IPS-20b (cell line): ENCODE data around the gene PAGR1.

Source experiments
- H3K27ac ChIP-seq: one replicate; pipeline ENCODE4 v1.5.1; 2013; ENCODE audit warnings: low read length
- H3K27me3 ChIP-seq: 2 replicates; pipeline ENCODE4 v1.6.1; 2013; ENCODE audit warnings: mild to moderate bottlenecking, low read length, inconsistent platforms; ENCODE audit not compliant: insufficient read depth
- H3K36me3 ChIP-seq: 2 replicates; pipeline ENCODE4 v1.6.1; 2013; ENCODE audit warnings: low read depth, mild to moderate bottlenecking, inconsistent platforms, low read length, moderate library complexity; ENCODE audit not compliant: insufficient read depth
- H3K4me1 ChIP-seq: 2 replicates; pipeline ENCODE4 v1.6.1; 2013; ENCODE audit warnings: mild to moderate bottlenecking, control low read depth, inconsistent platforms, low read length, moderate library complexity; ENCODE audit not compliant: insufficient read depth
- H3K4me3 ChIP-seq: 2 replicates; pipeline ENCODE4 v1.5.1; 2013; ENCODE audit warnings: mild to moderate bottlenecking, low read length, inconsistent platforms
- H3K9ac ChIP-seq: 2 replicates; pipeline ENCODE4 v1.6.1; 2013; ENCODE audit warnings: low read depth, mild to moderate bottlenecking, inconsistent platforms, low read length, moderate library complexity
- H3K9me3 ChIP-seq: 2 replicates; pipeline ENCODE4 v1.6.1; 2013; ENCODE audit warnings: mild to moderate bottlenecking, low read depth, low read length, inconsistent platforms; ENCODE audit not compliant: insufficient read depth

The PAGR1 gene

GRCh38 chr16:29834079-29834478, 18.1 kb downstream of the PAGR1 start:
- Histone ChIP-seq H3K9me3 (no peaks in the 10 kb centered on the region), H3K36me3 (no peaks in the 10 kb centered on the region), H3K27me3 (no peaks in the 10 kb centered on the region), H3K9ac (no peak overlapping the region), H3K27ac (no peak overlapping the region), H3K4me3 (no peak overlapping the region), H3K4me1 (no peaks in the 10 kb centered on the region)

DNA sequence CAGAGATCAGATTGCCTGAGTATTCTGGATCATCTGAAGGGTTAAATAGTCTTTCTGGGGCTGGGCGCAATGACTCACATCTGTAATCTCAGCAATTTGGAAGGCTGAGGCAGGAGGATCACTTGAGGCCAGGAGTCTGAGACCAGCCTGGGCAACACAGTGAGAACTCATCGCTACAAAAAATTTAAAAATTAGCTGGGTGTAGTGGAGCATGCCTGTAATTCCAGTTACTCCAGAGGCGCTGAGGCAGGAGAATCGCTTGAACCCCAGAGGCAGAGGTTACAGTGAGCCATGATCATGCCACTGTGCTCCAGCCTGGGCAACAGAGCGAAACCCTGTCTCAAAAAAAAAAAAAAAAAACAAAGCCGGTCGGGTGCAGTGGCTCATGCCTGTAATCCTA, 20.0 kb downstream of the PAGR1 start:
- Histone ChIP-seq H3K9ac (no peak overlapping the region), H3K9me3 (no peaks in the 10 kb centered on the region), H3K27ac (no peak overlapping the region), H3K4me3 (no peak overlapping the region), H3K27me3 (no peaks in the 10 kb centered on the region), H3K4me1 (no peaks in the 10 kb centered on the region), H3K36me3 (no peaks in the 10 kb centered on the region)

GRCh38 chr16:29836623-29837022, 20.7 kb downstream of the PAGR1 start:
- Histone ChIP-seq H3K9me3 (no peaks in the 10 kb centered on the region), H3K36me3 (no peaks in the 10 kb centered on the region), H3K9ac (no peak overlapping the region), H3K27me3 (no peaks in the 10 kb centered on the region), H3K4me1 (no peaks in the 10 kb centered on the region), H3K27ac (no peak overlapping the region), H3K4me3 (no peak overlapping the region)

- Histone ChIP-seq H3K27ac (no peak overlapping the region), H3K4me3 (no peak overlapping the region), H3K9ac (no peak overlapping the region), H3K4me1 (no peaks in the 10 kb centered on the region), H3K36me3 (no peaks in the 10 kb centered on the region), H3K9me3 (no peaks in the 10 kb centered on the region), H3K27me3 (no peaks in the 10 kb centered on the region)
These were observed 21.9 kb downstream of the PAGR1 start for GRCh38 chr16:29837841-29838240.

DNA sequence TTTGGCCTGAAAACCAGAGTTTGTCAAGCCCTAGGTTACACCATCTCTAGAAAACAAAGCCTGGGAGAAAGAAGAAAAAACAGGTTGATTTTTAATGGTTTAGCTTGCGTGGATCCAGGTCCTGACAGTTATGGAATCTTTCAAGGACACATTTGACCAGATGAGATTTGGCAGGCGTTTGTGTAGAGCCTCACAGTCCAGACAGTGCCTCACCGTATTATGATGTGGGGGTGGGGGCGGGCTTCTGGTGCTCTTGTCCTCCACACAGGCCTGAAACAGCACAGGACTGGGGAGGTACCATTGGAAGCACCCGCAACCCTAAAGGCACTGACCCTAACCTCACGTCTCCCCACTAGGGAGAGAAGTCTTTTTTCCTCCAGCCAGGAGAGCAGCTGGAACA, 23.9 kb downstream of the PAGR1 start:
- Histone ChIP-seq H3K27me3 (no peaks in the 10 kb centered on the region), H3K9ac (no peak overlapping the region), H3K36me3 (no peaks in the 10 kb centered on the region), H3K4me3 (no peak overlapping the region), H3K27ac (no peak overlapping the region), H3K9me3 (no peaks in the 10 kb centered on the region), H3K4me1 (no peaks in the 10 kb centered on the region)

DNA sequence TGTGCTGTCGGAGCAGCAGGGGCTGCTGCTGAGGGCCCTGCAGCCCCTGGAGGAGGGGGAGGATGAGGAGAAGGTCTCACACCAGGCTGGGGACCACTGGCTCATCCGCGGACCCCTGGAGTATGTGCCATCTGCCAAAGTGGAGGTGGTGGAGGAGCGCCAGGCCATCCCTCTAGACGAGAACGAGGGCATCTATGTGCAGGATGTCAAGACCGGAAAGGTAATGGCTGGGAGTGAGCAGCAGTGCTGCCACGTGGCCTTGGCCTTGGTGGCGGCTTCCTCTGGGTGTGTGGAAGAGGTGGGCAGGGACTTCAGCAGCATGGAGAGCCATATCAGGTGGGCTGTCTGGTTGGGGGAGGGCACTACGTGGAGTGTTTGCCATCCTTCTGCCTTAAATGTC, 24.3 kb downstream of the PAGR1 start:
- no peaks in the 10 kb centered on the region for H3K4me1 ChIP-seq
- H3K9me3 ChIP-seq = no peaks in the 10 kb centered on the region
- no peaks in the 10 kb centered on the region for H3K36me3 ChIP-seq
- no peak overlapping the region for H3K27ac ChIP-seq
- H3K9ac ChIP-seq = no peak overlapping the region
- no peak overlapping the region for H3K4me3 ChIP-seq
- H3K27me3 ChIP-seq = no peaks in the 10 kb centered on the region

DNA sequence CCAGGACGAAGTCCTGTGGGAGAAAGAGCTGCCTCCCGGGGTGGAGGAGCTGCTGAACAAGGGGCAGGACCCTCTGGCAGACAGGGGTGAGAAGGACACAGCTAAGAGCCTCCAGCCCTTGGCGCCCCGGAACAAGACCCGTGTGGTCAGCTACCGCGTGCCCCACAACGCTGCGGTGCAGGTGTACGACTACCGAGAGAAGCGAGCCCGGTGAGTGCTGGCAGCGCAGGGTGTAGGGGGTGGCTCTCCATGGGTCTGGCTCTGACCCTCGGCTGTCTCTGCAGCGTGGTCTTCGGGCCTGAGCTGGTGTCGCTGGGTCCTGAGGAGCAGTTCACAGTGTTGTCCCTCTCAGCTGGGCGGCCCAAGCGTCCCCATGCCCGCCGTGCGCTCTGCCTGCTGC, 25.7 kb downstream of the PAGR1 start:
- no peak overlapping the region for H3K9ac ChIP-seq
- no peak overlapping the region for H3K27ac ChIP-seq
- H3K4me1 ChIP-seq = no peaks in the 10 kb centered on the region
- no peaks in the 10 kb centered on the region for H3K36me3 ChIP-seq
- no peaks in the 10 kb centered on the region for H3K9me3 ChIP-seq
- H3K4me3 ChIP-seq = no peak overlapping the region
- no peaks in the 10 kb centered on the region for H3K27me3 ChIP-seq

DNA sequence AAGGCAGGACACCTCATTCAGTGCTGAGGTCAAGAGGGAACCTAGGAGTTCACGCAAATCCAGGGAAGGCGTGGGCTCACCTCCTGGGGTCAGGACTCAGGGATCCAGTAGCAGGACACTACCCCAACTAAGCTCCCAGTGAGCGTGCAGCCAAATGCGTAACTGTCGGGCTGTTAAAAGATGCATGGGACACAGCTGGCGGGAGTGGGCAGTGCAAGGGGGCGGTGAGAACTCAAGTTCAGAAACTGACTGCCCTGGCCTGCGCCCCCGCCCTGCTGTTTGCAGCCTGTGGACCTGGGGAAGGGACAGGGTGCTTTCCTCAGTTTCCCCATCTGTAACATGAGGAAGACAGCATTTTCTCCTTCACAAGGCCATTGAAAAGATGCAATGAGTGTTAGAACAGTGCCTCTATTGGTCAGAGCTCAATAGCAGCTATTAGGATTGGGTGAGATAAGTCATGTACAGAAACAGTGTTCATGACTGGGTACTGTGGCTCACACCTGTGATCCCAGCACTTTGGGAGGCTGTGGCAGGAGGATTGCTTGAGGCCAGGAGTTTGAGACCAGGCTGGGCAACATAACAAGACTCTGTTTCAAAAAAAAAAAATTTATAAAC, 26.9 kb downstream of the PAGR1 start:
- Histone ChIP-seq H3K9ac (no peak overlapping the region), H3K4me1 (no peaks in the 10 kb centered on the region), H3K27me3 (no peaks in the 10 kb centered on the region), H3K9me3 (no peaks in the 10 kb centered on the region), H3K36me3 (no peaks in the 10 kb centered on the region), H3K4me3 (no peak overlapping the region), H3K27ac (no peak overlapping the region)

GRCh38 chr16:29843931-29844330, 28.0 kb downstream of the PAGR1 start:
- Histone ChIP-seq H3K4me3 (no peak overlapping the region), H3K36me3 (no peaks in the 10 kb centered on the region), H3K9ac (no peak overlapping the region), H3K4me1 (no peaks in the 10 kb centered on the region), H3K27me3 (no peaks in the 10 kb centered on the region), H3K27ac (no peak overlapping the region), H3K9me3 (no peaks in the 10 kb centered on the region)

GRCh38 chr16:29844575-29845331, 28.8 kb downstream of the PAGR1 start:
- H3K9me3 ChIP-seq = no peaks in the 10 kb centered on the region
- H3K27ac ChIP-seq = no peak overlapping the region
- no peaks in the 10 kb centered on the region for H3K36me3 ChIP-seq
- H3K4me3 ChIP-seq = no peak overlapping the region
- no peak overlapping the region for H3K9ac ChIP-seq
- no peaks in the 10 kb centered on the region for H3K27me3 ChIP-seq
- no peaks in the 10 kb centered on the region for H3K4me1 ChIP-seq

DNA sequence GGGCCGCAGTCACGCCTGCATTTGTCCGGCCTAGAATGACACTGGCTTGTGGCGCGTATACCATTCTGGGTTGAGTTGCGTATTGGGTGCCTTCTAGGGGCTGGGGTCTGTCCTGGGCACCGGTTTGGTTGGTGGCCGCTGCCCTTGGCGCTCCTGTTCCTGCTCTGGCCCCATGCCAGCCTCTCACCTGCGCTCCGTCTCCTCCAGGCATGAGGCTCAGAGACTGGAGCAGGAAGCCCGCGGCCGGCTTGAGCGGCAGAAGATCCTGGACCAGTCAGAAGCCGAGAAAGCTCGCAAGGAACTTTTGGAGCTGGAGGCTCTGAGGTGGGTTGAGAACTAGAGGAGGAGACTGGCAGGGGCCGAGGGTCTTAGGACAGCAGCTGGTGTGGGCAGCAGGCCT, 29.7 kb downstream of the PAGR1 start:
- H3K4me3 ChIP-seq = no peak overlapping the region
- H3K27ac ChIP-seq = no peak overlapping the region
- H3K27me3 ChIP-seq = no peaks in the 10 kb centered on the region
- H3K4me1 ChIP-seq = no peaks in the 10 kb centered on the region
- H3K9me3 ChIP-seq = no peaks in the 10 kb centered on the region
- no peaks in the 10 kb centered on the region for H3K36me3 ChIP-seq
- no peak overlapping the region for H3K9ac ChIP-seq

DNA sequence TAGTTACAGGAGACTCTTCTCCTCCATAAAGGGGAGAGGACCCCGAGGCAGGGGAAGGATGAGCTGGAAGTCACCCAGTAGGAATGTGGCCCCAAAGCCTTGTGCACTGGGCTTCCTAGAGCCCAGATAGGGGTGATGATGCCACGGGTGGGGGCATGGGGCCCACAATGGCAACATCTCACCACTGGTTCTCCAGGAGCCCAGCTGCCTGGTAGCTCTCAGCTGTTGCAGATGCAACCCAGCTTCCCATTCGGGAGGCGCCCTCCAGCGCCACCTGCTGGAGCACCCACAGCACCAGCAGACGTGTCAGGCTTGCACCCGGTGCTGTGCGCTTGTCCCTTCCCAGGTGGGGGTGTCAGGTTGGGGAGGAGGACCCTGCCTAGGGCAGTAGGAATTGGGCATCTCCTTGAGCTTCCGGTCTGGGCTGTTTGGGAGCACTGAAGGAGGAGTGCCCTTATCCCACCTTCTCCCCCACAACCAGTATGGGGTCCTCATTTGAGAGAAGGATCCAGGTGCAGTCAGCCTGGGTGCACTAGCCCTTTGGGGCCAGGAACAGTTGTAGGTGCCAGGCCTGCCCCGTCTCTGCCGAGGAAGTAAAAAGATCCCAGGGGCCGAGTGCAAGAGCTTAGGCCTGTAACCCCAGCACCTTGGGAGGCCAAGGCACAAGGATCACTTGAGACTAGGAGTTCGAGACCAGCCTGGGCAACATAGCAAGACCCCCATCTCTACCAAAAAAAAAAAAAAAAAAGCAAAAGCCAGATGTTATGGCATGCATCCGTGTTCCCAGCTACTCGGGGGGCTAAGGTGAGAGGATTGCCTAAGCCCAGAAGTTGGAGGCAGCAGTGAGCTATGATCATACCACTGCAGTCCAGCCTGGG, 32.7 kb downstream of the PAGR1 start:
- no peak overlapping the region for H3K27ac ChIP-seq
- H3K27me3 ChIP-seq = no peaks in the 10 kb centered on the region
- no peaks in the 10 kb centered on the region for H3K9me3 ChIP-seq
- no peaks in the 10 kb centered on the region for H3K4me1 ChIP-seq
- H3K36me3 ChIP-seq = no peaks in the 10 kb centered on the region
- no peak overlapping the region for H3K9ac ChIP-seq
- H3K4me3 ChIP-seq = no peak overlapping the region
